Upper lobe of left lung (tissue), 4 donors: ENCODE results near the gene EEF1AKMT1.

Source experiments
- CTCF ChIP-seq, 6 experiments: fragments of 450-650 bp in 4 of 6; fragments of 200-600 bp in 2 of 6; sonication (generic) in 2 of 6; IDR thresholded peaks; one replicate each; pipeline ENCODE4 v1.5.1; 2016 to 2019; ENCODE audit warnings: antibody characterized with exemption in 6 of 6
- EP300 ChIP-seq, 4 donors: sonication (generic); formaldehyde crosslinking; IDR thresholded peaks; one replicate each; pipeline ENCODE4 v1.5.1; 2017; ENCODE audit warnings: antibody characterized with exemption in 4 of 4, control low read depth in 2 of 4
- POLR2A ChIP-seq, 4 donors: fragments of 450-650 bp; IDR thresholded peaks; one replicate each; pipeline ENCODE4 v1.5.1; 2016 to 2017; ENCODE audit warnings: antibody characterized with exemption in 4 of 4, mild to moderate bottlenecking in 2 of 4

GRCh38 chr13:20819715-20820114 is 46.0 kb upstream of the EEF1AKMT1 start:
- TF ChIP-seq CTCF (IDR thresholded peaks at IDR 0.05) (no peak), EP300 (IDR thresholded peaks at IDR 0.05) (no peak), POLR2A (IDR thresholded peaks at IDR 0.05) (no peak)
